ENCODE measurements around the gene ENDOG.
"Not testable (repeated sequence)": the region's sequence is repeated elsewhere in the genome, so short reads cannot be mapped to it uniquely, and the experiment has no call there.

The ENDOG gene

DNA sequence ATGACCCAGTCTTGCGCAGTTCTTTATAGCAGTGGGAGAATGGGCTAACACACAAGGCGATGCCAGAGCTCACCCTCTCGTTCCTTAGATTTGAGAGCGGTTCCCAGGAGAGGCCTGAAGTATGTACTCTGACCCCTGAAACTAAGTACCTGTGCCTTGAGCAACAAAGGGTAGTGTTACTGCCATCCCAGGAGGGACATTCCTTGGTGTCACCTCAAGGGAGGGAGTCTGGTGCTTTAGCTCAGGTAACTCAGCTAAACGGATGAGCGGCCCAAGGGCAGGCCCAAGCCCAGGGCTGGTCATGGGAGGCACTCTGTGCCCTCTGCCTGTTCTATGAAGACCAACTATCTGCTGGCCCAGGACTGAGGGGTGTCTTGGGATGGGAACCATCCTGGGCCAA, 43.2 kb downstream of the ENDOG start:
- Histone ChIP-seq H3K36me3 (replicated peaks; ENCODE audit: low read depth, low read length) (no peaks in the 10 kb centered on the region), H4K20me1 (ENCODE audit: insufficient read depth, low read length) (no peaks in the 10 kb centered on the region), H3K9ac (ENCODE audit: low read length) (no peak overlapping the region), H3K4me1 (ENCODE audit: low read length) (peaks cover 2% of the 10 kb centered on the region; the same call in 1 of the 2 replicates), H3K79me2 (ENCODE audit: low read length) (no peaks in the 10 kb centered on the region), H3K27ac (ENCODE audit: low read length) (no peak overlapping the region), H2AFZ (ENCODE audit: low read depth, low read length) (no peak overlapping the region), H3K9me3 (ENCODE audit: insufficient read depth, low read length) (no peaks in the 10 kb centered on the region), H3K4me2 (ENCODE audit: low read length) (no peak overlapping the region), H3K4me3 (ENCODE audit: low read length) (no peak overlapping the region), H3K27me3 (ENCODE audit: low read depth, low read length) (no peaks in the 10 kb centered on the region)
- TF ChIP-seq, protein P1, sequence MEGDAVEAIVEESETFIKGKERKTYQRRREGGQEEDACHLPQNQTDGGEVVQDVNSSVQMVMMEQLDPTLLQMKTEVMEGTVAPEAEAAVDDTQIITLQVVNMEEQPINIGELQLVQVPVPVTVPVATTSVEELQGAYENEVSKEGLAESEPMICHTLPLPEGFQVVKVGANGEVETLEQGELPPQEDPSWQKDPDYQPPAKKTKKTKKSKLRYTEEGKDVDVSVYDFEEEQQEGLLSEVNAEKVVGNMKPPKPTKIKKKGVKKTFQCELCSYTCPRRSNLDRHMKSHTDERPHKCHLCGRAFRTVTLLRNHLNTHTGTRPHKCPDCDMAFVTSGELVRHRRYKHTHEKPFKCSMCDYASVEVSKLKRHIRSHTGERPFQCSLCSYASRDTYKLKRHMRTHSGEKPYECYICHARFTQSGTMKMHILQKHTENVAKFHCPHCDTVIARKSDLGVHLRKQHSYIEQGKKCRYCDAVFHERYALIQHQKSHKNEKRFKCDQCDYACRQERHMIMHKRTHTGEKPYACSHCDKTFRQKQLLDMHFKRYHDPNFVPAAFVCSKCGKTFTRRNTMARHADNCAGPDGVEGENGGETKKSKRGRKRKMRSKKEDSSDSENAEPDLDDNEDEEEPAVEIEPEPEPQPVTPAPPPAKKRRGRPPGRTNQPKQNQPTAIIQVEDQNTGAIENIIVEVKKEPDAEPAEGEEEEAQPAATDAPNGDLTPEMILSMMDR (IDR thresholded peaks at IDR 0.05; ENCODE audit: low read depth, low read length), result no peak
- no peak for TF ChIP-seq EZH2phosphoT487 (IDR thresholded peaks at IDR 0.05; ENCODE audit: low read depth)

DNA sequence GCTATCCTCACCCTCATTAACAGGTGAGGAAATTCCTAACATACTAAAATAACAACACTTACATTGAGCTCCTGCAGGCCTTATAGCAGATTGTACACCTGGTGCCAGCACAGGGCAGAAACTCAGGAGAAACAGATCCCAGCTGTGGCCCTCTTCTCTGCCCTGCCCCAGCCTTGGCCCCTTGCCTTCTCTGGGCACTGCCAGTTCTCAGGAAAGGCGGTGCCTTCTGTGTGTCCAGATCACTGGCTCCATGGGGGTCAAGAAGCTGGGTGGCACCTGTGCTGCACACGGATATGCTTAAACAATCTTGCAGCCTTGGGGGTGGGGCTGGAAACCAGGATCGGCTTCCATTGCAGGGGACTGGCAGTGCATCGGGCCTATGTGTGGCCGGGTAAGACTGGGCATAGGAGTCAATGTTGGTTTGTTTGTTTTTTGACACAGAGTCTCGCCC, 44.1 kb downstream of the ENDOG start:
- H3K4me2 ChIP-seq (ENCODE audit: low read length), result no peak overlapping the region
- peaks cover 2% of the 10 kb centered on the region; the same call in 1 of the 2 replicates for H3K4me1 ChIP-seq (ENCODE audit: low read length)
- no peak overlapping the region for H3K27ac ChIP-seq (ENCODE audit: low read length)
- H3K4me3 ChIP-seq (ENCODE audit: low read length), result no peak overlapping the region
- H3K9me3 ChIP-seq (ENCODE audit: insufficient read depth, low read length), result no peaks in the 10 kb centered on the region
- no peaks in the 10 kb centered on the region for H3K36me3 ChIP-seq (replicated peaks; ENCODE audit: low read depth, low read length)
- H3K9ac ChIP-seq (ENCODE audit: low read length), result no peak overlapping the region
- H4K20me1 ChIP-seq (ENCODE audit: insufficient read depth, low read length), result no peaks in the 10 kb centered on the region
- H3K27me3 ChIP-seq (ENCODE audit: low read depth, low read length), result no peaks in the 10 kb centered on the region
- H3K79me2 ChIP-seq (ENCODE audit: low read length), result no peaks in the 10 kb centered on the region
- TF ChIP-seq, protein P1 (IDR thresholded peaks at IDR 0.05; ENCODE audit: low read depth, low read length), result no peak
- TF ChIP-seq EZH2phosphoT487 (IDR thresholded peaks at IDR 0.05; ENCODE audit: low read depth), result no peak
- H2AFZ ChIP-seq (ENCODE audit: low read depth, low read length), result no peak overlapping the region

DNA sequence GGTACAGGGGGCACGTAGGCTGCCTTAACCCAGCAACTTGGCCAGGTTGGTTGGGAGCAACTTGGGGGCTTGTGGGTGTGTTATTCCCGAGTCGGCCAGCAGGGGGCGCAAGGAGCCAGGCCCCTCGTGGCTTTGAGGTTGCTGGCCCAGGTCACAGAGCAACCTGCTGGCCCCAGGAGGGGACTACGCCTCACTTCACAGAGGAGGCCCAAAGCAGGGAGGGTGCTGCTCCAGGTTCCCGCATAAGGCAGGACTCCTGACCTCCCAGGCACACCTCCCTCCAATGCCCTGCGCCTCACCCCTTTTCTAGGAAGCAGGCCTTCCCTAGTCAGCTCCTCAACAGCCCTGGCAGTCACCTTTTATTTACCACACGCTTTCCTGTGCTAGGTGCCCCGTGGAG, 45.3 kb downstream of the ENDOG start:
- no peak overlapping the region for H3K4me2 ChIP-seq (ENCODE audit: low read length)
- no peak overlapping the region for H3K27ac ChIP-seq (ENCODE audit: low read length)
- peaks cover 2% of the 10 kb centered on the region; the same call in 1 of the 2 replicates for H3K4me1 ChIP-seq (ENCODE audit: low read length)
- H3K79me2 ChIP-seq (ENCODE audit: low read length), result no peaks in the 10 kb centered on the region
- H3K36me3 ChIP-seq (replicated peaks; ENCODE audit: low read depth, low read length), result no peaks in the 10 kb centered on the region
- no peak overlapping the region for H3K9ac ChIP-seq (ENCODE audit: low read length)
- H4K20me1 ChIP-seq (ENCODE audit: insufficient read depth, low read length), result no peaks in the 10 kb centered on the region
- H3K27me3 ChIP-seq (ENCODE audit: low read depth, low read length), result no peaks in the 10 kb centered on the region
- no peak overlapping the region for H3K4me3 ChIP-seq (ENCODE audit: low read length)
- no peaks in the 10 kb centered on the region for H3K9me3 ChIP-seq (ENCODE audit: insufficient read depth, low read length)
- no peak overlapping the region for H2AFZ ChIP-seq (ENCODE audit: low read depth, low read length)
- TF ChIP-seq, protein P1 (IDR thresholded peaks at IDR 0.05; ENCODE audit: low read depth, low read length), result peak; percentile 79
- TF ChIP-seq EZH2phosphoT487 (IDR thresholded peaks at IDR 0.05; ENCODE audit: low read depth), result no peak

DNA sequence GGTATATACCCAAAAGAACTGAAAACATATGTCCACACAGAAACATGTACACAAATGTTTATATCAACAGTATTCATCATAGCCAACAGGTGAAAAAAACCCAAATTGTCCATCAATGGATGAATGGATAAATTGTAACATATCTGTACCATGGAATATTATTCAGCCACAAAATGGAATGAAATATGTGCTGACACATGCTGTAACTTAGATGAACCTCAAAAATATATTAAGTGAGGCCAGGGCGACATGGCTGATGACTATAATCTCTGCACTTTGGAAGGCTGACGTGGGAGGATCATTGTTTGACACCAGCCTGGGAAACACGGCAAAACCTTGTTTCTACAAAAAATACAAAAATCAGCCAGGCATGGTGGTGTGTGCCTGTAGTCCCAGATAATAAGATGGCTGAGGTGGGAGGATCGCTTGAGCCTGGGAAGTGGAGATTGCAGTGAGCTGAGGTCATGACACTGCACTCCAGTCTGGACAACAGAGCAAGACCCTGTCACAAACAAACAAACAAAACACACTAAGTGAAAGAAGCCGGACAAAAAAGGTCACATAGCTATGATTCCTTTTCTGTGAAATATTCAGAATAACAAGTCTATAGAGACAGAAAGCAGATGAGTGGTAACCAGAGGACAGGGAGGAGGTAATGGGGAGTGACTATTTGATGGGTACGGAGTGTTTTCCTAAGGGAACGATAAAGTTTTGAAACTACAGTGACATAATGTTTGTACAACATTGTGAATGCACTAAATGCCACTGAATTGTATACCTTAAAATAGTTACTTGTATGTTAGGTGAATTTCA, 52.0 kb downstream of the ENDOG start:
- Histone ChIP-seq H3K9ac (ENCODE audit: low read length) (no peak overlapping the region), H3K4me1 (ENCODE audit: low read length) (no peaks in the 10 kb centered on the region), H3K4me3 (ENCODE audit: low read length) (no peak overlapping the region), H2AFZ (ENCODE audit: low read depth, low read length) (no peak overlapping the region), H3K27ac (ENCODE audit: low read length) (no peak overlapping the region), H3K36me3 (replicated peaks; ENCODE audit: low read depth, low read length) (peaks cover 2% of the 10 kb centered on the region), H3K79me2 (ENCODE audit: low read length) (no peaks in the 10 kb centered on the region), H4K20me1 (ENCODE audit: insufficient read depth, low read length) (no peaks in the 10 kb centered on the region), H3K27me3 (ENCODE audit: low read depth, low read length) (no peaks in the 10 kb centered on the region), H3K9me3 (ENCODE audit: insufficient read depth, low read length) (no peaks in the 10 kb centered on the region), H3K4me2 (ENCODE audit: low read length) (no peak overlapping the region)
- TF ChIP-seq EZH2phosphoT487 (IDR thresholded peaks at IDR 0.05; ENCODE audit: low read depth), result no peak
- TF ChIP-seq, protein P1 (IDR thresholded peaks at IDR 0.05; ENCODE audit: low read depth, low read length), result no peak

DNA sequence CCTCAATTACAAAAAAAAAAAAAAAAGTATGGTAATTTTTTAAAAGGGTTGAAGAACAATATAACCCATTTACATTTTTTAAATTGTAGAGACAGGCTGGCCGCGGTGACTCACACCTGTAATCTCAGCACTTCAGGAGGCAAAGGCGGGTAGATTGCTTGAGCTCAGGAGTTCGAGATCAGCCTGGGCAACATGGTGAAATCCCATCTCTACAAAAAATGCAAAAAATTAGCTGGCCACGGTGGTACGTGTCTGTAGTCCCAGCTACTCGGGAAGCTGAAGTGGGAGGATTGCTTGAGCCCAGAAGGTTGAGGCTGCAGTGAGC, 52.6 kb downstream of the ENDOG start:
- H3K4me3 ChIP-seq (ENCODE audit: low read length), result not testable (repeated sequence)

More for the DNA sequence above, 52.6 kb downstream of the ENDOG start:
- H3K36me3 ChIP-seq (replicated peaks; ENCODE audit: low read depth, low read length); H3K9ac ChIP-seq (ENCODE audit: low read length); H2AFZ ChIP-seq (ENCODE audit: low read depth, low read length); H3K9me3 ChIP-seq (ENCODE audit: insufficient read depth, low read length); H4K20me1 ChIP-seq (ENCODE audit: insufficient read depth, low read length); H3K27ac ChIP-seq (ENCODE audit: low read length); H3K4me2 ChIP-seq (ENCODE audit: low read length); H3K4me1 ChIP-seq (ENCODE audit: low read length); H3K27me3 ChIP-seq (ENCODE audit: low read depth, low read length); H3K79me2 ChIP-seq (ENCODE audit: low read length): not testable (repeated sequence)
